ENCODE results near the gene UBL4A.
A peak's percentile ranks its signal among the peaks of the same experiment; 100 is the strongest.
"Not testable (repeated sequence)": the region's sequence is repeated elsewhere in the genome, so short reads cannot be mapped to it uniquely, and the experiment has no call there.

Gene UBL4A

DNA sequence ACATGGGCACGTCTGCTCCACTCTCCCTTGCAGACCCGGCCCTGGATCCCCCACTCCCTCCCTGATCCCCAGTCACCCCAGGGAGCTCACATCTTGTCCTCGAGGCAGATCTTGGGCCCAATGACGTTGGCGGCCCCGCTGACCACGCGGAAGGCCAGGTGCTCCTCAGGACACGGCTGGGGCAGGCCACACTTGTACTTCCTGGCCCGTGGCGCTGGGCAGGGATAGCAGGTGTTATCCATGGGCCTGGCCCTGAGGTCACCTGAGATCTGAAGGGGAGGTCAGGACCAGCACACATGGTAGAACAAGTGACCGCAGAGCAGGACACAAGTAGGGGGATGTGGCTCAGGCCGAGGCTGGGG, 21.9 kb upstream of the UBL4A start:
- DNase-seq (ENCODE audit: low read depth): no peak

DNA sequence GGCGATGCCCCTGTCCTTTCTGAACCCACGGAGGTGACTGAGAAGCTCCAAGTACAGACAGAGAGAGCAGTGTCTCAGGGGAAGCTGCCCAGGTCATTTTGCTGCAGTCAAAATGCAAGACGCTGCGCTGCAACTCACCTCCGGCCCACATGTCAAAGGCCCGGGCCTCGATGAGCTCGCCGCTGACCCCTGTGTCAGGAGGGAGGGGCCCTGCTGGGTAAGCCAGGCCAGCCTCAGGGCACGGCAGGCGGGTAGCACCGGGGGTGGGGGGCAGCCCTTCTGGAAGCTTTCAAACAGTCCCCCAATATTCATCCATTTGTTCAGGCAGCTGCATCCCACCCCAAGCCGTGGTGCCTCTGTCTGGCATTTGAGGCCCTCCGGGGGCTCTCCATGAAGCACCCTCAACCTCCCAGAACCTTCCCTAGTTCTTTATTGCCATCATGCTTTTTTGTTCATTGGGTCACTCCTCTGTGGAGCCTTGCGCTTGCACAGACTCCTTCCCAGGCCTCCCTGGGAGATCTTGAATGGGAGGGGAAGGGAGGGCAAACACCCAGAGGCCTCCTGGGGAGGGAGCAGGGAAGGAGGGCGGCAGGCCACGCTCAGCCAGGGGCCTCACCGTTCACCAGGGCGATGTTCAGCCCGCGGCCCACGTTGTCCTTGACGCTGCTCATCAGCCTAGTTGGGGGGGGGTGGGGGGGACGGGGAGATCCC, 21.4 kb upstream of the UBL4A start:
- DNase-seq (ENCODE audit: low read depth): no peak

DNA sequence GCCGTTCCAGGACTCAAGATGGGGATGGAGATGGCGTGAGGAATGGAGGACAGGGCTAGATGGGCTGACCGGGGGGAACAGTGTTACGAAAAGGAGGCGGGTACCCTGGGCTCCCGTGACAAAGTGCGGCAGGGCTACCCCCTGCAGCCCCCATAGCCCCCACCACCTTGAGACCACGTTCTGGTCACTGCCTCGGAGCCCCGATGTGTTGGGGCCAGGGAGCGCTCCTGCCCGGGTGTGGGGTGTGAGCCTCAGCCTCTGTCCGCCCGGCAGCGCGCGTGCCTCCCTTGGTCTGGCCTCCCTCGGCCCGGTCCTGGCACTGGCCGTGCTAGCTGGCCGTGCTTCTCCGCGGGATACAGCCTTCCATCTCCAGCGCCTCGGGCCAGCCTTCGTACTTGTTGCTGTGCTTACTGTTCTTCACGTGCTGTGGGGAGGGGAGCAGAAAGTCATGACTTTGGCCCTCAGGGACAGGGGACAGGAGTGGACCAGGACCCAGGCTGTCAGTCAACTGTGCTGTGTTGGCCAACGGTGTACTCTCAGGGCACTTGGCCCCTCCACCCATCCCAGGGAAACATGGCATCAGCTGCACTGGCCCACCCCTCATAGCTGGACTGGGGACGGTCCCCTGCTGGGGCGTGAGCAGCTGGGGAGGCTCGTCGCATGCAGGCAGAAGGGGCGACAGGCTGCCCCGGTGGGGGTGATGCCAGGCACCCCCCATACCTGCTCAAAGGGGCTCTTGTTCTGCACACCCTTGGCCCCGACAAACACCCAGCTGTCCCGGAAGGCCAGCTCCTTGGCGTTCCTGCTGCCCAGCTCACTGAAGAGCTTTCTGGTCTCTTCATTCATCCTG, 20.3 kb upstream of the UBL4A start:
- DNase-seq (ENCODE audit: low read depth): no peak

DNA sequence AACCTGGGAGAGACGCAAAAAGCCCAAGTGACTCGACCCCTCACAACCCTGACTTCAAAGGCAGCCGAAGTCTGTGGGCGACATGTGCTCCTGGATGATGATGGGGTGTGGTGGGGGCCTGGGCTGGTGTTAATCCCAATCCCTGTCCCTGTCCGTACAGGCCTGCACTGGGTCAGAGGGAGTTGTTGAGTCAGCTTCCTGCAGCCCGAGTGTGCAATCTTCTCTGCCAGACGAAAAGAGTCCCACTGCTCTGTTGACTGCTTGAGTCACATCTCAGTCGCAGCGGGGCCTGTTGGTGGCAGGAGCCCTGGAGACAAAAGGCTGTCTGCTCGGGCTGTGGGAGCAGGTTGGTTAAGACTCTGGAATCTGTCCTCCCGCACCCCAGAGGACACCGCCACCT, 19.3 kb upstream of the UBL4A start:
- no peak for DNase-seq (ENCODE audit: low read depth)

DNA sequence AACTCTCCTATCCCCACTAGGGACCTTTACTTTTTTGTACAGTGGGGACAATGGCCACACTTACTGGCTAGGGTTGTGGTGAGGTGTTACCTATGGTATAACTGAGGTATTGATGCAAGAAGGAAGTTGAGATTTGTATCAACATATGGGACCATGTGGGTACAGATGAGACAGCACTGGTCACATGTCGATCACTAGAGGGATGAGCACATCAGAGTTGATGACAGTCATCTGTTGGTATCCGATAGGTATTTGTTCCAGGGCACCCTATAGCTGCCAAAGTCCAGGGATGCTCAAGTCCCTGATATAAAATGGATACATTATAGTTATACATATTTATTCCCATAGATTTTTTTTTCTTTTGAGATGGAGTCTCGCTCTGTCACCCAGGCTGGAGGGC, 16.6 kb upstream of the UBL4A start:
- no peak for DNase-seq (ENCODE audit: low read depth)

DNA sequence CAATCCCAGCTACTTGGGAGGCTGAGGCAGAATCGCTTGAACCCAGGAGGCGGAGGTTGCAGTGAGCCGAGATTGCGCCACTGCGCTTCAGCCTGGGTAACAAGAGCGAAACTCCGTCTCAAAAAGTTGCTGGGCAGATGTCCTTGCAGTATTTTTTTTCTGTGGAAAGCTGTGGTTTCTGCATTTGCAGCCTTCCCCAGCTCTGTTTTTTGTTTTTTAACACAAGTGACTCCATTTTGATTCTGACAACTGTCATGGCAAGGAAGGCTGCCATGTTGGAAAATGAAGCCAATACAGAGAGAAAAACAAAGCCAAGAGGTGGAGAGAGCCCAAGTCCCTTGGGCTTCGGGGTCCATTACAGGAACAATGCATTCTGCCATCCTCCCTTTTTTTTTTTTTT, 15.7 kb upstream of the UBL4A start:
- no peak for DNase-seq (ENCODE audit: low read depth)

DNA sequence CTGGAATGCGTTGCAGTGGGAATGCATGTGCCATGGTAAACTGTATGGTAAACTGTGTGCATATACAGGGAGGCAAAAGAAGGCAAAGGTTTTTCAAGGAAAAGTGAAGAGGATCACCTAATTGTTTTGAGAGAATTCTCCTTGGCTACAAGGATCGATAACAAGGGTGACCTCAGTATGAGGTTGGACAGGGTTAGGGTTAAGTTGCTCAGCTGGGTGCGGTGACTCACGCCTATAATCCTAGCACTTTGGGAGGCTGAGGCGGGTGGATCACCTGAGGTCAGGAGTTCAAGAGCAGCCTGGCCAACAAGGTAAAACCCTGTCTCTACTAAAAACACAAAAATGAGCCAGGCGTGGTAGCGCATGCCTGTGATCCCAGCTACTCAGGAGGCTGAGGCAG, 15.0 kb upstream of the UBL4A start:
- DNase-seq (ENCODE audit: low read depth): not testable (repeated sequence)

DNA sequence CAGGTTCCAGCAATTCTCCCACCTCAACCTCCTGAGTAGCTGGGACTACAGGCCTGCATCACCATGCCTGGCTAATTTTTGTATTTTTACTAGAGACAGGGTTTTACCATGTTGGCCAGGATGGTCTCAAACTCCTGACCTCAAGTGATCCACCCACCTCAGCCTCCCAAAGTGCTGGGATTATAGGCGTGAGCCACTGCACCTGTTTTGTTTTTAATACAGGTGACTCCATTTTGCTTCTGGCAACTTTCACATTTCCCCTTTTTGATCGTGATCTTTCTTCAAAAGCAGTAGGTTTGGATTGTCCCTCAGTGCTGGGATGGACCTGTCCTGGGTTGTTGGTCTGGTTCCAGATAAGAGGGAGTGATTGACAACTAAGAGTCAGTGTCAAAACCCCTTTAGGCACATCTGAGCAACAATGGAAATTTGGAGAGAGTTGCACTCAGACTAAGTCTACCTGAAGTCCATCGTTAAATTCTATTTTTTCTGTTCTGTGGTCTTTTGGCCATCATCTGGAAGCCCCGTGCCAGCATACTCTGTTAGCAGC, 10.2 kb upstream of the UBL4A start:
- not testable (repeated sequence) for DNase-seq (ENCODE audit: low read depth)

DNA sequence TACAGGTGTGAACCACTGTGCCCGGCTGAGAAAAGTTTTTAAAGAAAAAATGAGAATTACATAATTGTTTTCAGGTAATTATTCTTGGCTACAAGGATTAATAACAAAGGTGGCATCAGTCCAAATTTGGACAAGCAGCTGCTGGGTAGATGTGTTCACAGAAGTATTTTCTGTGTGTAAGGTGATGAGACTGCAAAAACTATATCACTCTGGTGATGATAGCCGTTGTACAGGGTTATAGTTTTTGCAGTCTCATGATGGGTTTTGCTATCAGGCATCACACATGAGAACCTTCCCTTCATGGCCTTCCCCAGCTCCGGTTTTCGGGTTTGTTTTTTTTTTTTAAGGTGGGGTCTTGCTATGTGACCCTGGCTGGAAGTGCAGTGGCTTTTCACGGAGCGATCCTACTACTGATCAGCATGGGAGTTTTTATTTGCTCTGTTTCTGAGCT, 9.1 kb upstream of the UBL4A start:
- DNase-seq (ENCODE audit: low read depth): no peak

DNA sequence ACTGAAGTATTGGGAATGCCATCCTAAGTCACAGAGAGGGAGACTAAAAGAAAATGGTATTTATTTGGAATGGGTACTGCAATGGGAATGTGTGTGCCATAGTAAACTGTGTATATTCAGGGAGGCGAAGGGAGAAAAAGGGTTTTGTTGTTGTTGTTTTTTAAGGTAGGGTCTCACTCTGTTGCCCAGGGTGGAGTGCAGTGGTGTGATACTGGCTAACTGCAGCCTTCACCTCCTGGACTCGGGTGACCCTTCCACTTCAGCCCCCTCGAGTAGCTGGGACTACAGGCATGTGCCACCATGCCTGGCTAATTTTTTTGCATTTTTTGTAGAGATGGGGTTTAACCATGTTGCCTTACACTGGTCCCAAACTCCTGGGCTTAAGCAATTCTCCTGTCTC, 8.3 kb upstream of the UBL4A start:
- no peak for DNase-seq (ENCODE audit: low read depth)

DNA sequence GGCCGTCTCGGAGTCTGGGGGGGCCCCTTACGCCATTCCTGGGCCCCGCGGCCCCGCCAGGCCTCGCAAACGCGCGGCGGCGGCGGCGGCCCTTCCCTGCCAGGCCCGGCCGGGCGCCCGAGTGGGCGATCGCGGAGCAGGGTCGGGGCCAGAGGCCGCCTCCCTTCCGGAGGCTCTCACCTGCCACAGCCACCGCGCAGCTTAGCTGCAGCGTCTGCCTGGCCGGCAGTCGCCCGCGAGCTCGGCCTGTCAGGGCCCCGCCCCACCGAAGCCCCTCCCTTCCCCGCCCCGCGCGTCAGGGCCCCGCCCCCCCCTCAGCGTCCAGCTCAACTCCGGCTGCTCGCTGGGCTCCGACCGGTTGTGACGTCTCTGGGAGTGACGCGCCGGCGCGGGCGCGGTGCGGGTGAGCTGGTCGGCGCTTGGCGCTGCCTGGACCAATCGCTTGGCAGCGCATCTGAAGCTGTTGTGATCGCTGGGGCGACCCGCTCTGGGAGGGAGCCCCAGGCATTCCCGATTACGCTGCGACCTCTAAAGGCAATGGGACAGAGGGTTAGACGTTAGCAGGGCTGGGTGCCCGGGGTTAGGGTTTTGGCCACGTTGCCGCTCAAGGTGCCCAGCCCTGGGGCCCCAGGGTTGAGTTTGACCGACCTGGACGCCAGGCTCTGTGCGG, 4.1 kb upstream of the UBL4A start, which contains the start of gene SLC10A3:
Gene SLC10A3, minus strand, starts transcription at position 216 of the 670 bp plus-strand sequence. CDS start 1,689 bp downstream, outside the sequence.
- DNase-seq (ENCODE audit: low read depth): peak; percentile 83

DNA sequence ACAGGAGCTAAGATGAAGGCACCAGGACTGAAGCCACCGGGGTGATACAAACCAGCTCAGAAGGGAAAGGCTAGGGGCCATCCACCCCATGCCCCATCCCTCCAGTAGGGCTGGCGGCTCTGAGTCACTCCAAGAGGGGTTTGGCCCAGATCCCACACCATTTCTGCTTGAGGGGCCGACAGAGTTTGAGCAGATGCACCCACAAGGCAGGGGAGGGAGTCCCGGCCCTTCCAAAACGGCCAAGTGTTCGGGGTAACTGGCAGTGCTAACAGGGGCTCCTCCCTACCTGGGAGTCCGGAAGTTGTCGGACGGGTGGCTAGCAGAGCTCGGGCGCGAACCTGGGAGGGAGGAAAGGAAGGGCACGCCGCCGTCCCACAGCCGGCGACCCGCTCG, 3.6 kb upstream of the UBL4A start:
- DNase-seq (ENCODE audit: low read depth): no peak

DNA sequence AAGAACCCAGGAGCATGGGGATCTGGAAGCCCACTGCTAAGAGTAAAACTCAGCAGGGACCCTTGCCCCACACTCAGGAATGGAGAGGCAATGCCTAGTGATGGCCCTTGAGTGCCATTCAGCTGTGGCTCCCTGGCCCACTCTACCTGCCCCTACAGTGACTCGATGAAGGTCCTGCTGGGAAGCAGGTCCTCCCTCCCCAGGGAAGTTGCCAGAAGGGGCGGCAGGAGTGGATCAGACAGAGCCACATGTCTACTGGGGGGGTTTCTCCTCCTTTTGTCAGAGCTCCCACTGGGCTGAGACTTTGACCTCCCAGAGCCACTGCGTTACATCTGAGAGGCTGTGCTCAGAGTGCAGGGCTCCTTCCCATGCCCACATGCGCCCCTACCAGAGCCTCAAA, 2.8 kb upstream of the UBL4A start:
- DNase-seq (ENCODE audit: low read depth): no peak

DNA sequence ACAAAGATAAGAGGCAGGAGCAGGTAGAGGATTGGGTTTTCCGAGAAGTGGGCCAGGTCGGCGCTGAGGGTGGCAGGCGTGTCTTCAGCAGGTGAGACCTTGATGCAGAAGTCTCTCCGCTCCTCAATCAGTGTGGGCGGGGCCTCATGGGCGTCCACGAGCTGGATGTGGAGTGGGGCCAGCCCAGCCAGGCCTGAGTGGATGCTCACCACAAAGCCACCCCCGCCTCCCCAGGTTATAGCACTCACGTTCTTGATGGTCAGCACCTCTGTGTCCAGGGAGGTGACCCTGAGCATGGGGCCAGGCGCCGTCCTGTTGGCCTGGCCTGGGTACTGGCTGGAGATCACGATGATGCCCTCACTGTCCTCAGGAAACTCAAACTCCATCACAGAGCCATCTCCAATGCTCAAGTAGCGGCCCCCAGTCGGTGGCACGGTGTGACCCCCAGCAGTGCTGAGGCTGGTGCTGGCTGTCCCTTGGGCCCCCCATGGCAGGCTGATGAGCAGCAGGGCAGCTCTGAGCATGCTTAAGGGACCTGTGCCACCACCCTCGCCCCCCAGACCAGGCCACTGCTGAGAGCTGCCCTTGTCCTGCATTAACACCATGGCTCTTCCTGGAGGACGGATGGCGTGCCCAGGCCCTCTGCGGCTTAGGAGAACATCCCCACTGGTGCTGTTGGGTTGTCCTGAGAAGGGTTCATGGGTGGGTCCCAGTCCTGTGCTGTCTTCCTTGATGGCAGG, 2.1 kb upstream of the UBL4A start:
- DNase-seq (ENCODE audit: low read depth): no peak

DNA sequence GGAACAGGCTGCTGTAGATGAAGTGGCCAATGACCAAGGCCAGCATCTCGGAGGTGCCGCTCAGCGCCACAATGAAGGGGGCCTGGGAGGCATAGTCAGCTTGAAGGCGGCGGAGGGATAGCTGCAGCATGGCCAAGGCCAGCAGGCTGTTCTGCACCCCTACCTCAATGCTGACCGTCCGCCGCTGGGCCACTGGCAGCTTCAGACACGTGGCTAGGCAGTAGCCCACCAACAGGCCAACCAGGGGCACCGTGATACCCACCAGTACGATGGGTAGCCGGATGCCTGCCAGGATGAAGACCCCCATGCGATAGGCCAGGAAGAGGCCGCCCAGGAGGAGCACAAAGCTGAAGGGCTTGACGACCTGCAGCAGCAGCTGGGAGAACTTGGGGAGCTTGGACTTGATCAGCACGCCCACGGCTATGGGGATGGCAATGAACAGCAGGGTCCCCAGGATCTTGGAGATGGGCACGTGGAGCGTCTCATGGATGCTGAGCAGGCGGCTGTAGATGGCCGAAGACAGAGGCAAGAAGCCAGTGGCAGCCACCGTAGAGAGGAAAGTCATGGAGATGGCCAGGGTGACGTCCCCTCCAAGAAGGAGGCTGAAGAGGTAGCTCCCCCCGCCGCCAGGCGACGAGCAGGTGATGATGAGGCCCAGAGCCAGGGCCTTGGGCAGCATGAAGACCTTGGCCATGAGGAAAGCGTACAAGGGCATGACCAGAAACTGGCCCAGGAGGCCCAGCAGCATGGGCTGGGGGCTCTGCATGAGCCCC, 1.3 kb upstream of the UBL4A start:
- DNase-seq (ENCODE audit: low read depth): no peak

DNA sequence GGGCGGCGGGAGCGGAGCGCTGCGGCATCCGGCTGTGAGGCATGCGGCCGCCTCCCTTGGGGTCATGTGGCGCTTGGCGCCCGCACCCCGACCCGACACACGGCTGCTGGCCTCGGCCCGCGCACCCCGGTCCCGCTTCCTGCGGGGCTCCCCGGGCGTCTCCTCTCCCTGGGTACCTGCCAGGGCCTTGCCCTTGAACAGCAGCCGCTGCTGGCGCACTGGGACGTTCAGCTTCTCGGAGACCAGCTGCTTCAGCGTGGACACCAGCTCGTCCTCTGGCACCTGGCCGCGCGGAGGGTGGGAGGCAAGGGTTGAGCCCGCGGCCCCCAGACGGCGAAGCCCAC, 391 bp downstream of the UBL4A start:
- no peak for DNase-seq (ENCODE audit: low read depth)

DNA sequence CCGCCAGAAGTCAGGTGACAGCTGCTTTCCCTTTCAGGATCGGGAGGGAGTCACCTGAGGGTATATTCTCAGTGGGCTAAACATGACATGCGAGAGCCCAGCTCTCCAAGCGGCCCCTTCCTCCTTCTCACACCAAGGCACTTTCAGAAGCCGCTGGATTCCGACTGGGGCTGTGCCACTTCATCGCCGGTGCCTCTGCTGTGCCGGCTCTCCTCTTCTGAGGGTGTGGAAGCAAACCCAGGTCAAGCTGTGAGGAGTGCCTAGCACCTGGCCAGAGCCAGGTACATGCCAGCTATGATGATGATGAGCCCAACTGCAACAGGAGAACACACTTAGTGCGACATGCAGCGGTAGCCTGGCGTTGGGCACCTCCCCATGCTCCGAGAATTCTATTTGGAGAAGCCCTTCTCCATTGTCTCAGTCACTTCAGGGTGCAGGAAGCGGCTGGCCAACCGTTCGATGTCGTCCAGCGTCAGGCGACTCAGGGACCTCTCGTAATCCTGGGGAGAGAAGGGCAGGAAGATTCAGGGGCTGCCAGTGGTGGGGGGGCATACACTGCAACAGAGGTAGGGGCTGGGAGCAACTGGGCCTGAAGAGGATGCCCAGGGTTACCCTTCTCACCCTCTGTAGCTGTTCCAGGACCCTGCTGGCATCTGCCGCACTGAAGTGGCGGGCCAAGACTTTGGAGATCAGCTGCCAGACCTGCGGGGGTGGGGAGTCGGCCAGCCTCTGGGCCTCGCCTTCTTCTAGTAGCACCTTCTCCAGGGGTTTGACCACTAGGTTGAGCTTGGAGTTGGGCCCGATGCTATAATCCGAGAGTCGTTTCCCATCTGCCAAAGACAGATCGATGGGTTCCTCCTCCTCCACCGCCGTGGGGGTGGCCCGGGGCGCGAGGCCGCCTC, 1.0 kb downstream of the UBL4A start:
- no peak for DNase-seq (ENCODE audit: low read depth)

DNA sequence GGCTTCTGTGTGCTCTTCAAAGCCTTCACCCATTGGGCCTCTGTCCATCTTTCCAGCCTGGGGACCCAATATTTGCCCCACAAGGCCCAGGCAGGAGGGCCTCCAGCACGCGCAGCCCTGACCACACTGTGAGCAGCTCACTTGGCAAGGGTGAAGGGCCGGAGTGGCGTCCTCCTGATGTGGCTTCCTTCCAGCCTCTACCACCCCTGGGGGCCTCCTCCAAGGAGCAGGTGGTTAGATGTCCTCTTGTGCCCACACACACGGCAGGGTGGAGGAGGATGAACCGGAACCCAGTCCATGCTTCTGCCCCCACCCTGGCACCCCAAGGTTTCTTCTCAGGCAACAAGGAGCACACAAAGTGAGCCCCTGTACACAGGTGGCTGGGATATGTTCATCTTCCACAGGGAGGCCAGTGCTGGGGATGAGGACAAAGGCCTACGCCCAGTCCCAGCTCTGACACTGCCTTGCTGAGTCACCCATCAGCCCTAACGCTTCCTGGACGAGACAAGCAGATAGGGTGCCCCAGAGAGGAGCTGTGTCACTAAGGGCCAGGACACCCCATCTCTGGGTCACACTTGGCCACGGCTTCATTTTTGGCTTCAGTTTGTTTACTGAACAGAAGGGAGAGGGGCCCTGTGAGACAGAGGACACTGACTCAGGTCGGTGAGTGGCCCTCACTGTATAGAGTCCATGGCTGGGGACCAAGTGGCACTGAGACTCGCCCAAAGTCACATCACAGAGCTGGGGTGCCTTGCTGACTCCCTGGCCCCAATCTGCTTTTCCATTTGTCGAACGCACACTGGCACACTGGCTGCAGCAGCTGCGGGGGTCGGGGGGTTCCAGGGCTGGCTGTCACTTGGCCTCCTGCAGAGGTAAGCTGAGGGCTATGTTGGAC, 1.9 kb downstream of the UBL4A start:
- no peak for DNase-seq (ENCODE audit: low read depth)

DNA sequence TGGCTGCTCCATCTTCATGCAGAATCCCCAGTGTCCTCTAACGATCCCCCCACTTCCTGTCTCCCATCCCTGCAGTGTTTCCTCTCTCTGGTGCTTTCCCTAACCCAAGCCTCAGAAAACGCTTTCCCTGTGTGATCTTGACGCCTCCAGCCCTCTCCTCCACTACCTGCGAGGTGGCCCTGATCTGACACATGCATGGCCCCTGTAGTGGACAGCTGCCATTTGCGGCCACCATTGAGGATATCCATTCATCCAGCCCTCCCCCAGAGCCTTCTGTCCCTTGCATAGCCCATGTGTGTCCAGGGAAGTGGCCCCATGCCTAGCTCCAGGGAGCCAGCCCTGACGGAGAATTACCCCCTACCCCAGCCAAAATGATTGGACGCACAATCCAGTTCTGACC, 3.1 kb downstream of the UBL4A start:
- DNase-seq (ENCODE audit: low read depth): no peak
